ENCODE measurements around the gene SNAI1.

SNAI1 gene

DNA sequence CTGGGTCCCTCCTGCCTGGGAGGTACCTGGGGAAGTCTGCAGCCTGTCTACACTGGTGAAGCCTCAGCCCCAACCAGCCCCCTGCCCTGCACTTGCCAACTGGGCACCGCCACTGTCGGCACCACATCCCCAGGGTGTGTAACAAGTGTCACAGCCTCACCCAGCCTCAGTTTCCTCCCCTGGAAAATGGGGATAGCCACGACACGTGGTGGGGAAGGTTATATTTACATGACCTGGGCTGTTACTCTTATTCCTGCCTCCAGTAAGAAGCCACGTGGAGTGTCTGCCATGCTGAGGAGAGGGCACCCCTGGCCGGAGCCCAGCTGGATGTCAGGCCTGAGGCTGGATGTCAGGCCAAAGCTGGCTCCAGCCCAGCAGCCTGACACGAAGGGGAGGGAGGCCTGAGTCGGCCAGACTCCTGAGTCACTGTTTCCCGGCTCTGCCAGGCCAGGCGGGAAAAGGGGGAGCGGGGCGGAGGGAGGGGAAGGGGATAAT is 44.9 kb downstream of the SNAI1 start:
- H3K27ac ChIP-seq = no peak overlapping the region
- TF ChIP-seq, protein P1, sequence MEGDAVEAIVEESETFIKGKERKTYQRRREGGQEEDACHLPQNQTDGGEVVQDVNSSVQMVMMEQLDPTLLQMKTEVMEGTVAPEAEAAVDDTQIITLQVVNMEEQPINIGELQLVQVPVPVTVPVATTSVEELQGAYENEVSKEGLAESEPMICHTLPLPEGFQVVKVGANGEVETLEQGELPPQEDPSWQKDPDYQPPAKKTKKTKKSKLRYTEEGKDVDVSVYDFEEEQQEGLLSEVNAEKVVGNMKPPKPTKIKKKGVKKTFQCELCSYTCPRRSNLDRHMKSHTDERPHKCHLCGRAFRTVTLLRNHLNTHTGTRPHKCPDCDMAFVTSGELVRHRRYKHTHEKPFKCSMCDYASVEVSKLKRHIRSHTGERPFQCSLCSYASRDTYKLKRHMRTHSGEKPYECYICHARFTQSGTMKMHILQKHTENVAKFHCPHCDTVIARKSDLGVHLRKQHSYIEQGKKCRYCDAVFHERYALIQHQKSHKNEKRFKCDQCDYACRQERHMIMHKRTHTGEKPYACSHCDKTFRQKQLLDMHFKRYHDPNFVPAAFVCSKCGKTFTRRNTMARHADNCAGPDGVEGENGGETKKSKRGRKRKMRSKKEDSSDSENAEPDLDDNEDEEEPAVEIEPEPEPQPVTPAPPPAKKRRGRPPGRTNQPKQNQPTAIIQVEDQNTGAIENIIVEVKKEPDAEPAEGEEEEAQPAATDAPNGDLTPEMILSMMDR (conservative IDR thresholded peaks at IDR 0.05) = no peak

DNA sequence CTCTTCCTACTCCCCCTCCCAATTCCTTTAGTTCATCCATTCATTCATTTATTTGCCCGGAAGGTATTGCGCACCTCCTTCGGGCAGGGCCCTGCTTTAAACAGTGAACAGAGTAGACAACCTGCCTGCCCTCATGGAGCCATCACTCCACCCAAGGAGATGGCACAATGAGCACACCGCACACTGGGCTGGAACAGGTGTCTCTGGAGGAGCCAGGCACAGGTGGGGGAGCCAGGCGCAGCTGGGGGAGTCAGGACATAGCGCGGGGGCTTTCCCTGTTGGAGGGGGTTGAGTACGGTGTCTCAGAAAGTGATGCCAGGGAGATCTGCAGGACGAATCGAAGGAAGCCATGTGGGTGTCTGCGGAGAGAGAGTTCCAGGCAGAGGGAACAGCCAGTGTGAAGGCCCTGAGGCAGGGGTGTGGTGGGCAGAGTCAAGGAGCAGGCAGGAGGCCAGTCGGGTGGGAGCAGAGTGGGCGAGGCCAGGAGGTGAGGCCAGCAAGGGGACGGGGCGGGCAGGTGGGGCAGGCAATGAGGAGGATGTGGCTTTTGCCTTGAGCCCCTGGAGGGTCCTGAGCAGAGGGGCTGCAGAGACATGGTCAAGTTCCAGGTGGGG is 46.4 kb downstream of the SNAI1 start:
- no peak overlapping the region for H3K27ac ChIP-seq
- TF ChIP-seq, protein P1 (conservative IDR thresholded peaks at IDR 0.05) = no peak

DNA sequence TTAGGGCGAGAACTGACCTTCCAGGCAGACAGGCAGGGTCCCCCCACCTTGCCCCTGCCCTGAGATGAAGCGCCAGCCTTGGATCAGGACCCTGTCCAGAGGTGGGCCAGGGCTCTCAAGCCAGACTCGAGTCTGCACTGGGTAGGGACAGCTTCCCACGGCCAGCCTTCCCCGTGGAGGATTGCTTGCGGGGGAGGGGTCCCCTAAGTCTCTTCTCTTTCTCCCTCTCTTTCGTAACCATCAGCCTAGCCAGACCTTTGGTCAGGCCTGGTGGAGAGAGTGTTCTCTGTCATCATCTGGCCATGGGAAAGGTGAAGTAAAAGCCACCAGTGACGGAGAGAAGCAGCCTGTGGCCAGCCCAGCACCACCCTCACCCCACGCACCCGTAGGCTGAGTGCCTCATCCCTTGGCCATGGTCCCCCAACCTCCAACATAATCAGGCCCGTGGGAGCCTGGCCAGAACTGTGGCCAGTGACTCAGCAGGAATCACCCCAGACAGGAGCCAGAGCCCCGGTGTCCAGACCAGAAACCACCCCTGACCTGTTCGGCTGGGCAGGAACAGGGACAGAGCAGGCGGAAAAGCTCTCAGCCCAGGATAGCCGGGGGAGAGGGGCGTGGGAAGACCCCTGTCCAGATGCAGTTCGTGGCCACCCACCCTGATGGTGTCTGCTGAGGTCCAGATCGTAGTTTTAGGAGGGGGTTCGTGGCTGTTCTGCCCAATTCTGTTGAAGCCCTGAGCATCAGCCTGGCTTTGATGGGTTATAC is 47.1 kb downstream of the SNAI1 start:
- no peak overlapping the region for H3K27ac ChIP-seq
- TF ChIP-seq, protein P1 (conservative IDR thresholded peaks at IDR 0.05) = no peak

DNA sequence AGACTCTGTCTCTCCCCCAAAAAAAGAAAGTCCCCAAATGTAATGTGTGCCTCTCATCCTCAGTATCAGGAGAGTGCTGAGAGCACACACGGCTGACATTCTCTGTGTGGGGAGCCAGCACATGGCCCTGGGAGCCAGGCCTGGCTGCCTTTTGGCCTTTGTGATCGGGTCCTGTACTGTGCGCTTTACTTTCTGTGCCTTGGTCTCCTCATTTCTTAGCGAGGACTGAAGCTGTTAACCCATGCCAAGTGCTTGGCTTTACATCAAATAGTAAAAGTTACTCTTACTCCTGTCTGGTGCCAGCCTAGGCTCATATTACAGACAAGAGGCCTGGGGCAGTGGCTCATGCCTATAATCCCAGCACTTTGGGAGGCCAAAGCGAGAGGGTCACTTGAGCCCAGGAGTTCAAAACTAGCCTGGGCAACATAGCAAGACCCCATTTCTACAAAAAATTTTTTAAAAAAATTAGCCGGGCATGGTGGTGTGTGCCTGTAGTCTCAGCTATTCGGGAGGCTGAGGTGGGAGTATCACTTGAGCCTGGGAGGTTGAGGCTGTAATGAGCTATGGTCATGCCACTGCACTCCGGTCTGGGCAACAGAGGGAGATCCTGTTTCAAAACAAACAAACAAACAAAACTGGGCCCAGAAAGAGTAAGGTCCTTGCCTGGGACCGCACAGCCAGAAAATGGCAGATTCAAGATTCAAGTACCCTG is 50.3 kb downstream of the SNAI1 start:
- H3K27ac ChIP-seq = no peak overlapping the region
- TF ChIP-seq, protein P1 (conservative IDR thresholded peaks at IDR 0.05) = no peak

DNA sequence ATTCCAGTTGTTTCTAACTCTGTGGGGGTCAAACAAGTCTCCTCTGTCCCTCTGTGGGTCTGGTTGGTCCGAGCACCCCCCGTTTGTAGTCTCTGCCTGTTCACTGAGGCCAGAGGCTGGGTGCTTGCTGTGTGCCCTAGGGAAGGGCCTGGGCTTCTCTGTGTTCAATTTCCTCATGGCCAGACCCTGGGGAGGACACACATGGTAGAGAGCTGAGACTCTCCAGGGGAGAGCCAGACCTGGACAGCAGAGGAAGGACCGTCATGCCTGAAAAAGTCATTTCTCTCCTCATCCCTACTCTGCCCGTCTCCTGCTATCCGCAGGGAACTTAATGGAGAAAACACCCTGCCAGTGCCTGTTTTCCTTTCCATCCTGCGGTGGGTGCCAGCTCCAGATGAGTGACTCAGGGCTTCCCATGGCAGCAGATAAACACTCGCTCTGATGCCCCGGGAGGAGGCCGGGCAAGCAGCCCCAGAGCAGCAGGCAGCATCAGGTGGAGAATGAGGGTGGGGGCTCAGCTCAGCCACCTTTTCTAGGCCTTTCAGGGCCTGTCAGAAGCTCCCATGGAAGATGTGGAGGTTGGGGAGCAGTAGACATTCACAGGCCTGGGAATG is 51.9 kb downstream of the SNAI1 start:
- TF ChIP-seq, protein P1 (conservative IDR thresholded peaks at IDR 0.05) = no peak
- H3K27ac ChIP-seq = no peak overlapping the region

DNA sequence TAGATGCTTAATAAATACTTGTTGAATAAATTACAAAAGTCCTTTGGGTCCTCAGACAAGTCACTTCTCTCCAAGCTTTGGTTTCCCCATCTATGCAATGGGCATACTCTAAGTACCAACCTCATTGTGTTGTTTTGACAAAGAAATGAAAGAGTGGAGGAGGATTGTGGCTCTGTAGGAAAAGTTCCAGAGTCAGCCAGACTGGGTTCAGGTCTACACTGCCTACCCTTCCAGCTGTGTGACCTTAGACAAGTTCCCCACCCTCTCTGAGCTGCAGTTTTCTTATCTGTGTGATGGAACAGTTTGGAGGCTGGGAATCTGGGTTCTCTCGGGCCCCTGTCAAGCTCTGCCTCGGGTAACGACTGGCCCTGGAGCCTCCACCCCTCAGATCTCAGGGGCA is 53.9 kb downstream of the SNAI1 start:
- H3K27ac ChIP-seq = no peak overlapping the region
- TF ChIP-seq, protein P1 (conservative IDR thresholded peaks at IDR 0.05) = no peak

DNA sequence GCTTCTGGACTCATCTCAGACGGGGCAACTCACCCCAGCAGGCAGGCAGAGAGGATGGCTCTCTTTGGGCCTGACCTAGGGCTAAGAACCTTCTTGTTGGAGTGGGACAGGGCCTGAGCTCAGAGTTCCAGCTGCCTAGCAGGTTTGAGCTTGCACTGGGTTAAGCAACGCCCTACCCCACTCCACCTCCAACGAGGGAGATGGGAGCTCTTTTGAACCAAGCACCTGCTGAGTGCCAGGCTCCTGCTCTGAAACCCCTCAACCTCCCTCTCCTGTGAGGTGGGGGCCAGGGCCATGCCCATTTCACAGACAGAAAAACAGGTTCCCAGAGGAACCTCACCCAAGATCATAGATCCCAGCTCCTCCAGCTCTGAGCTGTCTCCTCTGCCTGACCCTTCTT is 54.3 kb downstream of the SNAI1 start:
- TF ChIP-seq, protein P1 (conservative IDR thresholded peaks at IDR 0.05) = no peak

More for the DNA sequence above, 54.3 kb downstream of the SNAI1 start:
- H3K27ac ChIP-seq = no peak overlapping the region

Data from VCaP (cell line).